Epithelial cell of proximal tubule (primary cell): ENCODE results near the gene C1QTNF8. TPM values are rescaled to one million over a fixed set of nuclear protein-coding genes. Genes with fewer than 3 reads are reported as not detected.

ENCODE experiments used
- DNase-seq: peaks from one replicate; pipeline ENCODE4 v3.0.0-alpha.2; 2011; ENCODE audit warnings: low read depth
- H3K4me3 ChIP-seq: 2 replicates; pipeline ENCODE4 v1.5.1; 2011; ENCODE audit warnings: low read depth, mild to moderate bottlenecking, low read length
- total RNA-seq: library from RNA; depleted of rRNA; stranded (reverse); fragments of >200 nt; gene quantifications from 2 replicates; pipeline ENCODE4 v1.2.3, GENCODE V29; 2015
- TF ChIP-seq, protein P1 (sequence below): conservative IDR thresholded peaks from 2 replicates; pipeline ENCODE4 v1.5.1; 2012; ENCODE audit warnings: low read depth, mild to moderate bottlenecking, low read length

The C1QTNF8 gene
- total RNA-seq, 1 donor from 2014 or later = not detected

GRCh38 chr16:1102921-1103635, 7.0 kb upstream of the C1QTNF8 start:
- TF ChIP-seq, protein P1, sequence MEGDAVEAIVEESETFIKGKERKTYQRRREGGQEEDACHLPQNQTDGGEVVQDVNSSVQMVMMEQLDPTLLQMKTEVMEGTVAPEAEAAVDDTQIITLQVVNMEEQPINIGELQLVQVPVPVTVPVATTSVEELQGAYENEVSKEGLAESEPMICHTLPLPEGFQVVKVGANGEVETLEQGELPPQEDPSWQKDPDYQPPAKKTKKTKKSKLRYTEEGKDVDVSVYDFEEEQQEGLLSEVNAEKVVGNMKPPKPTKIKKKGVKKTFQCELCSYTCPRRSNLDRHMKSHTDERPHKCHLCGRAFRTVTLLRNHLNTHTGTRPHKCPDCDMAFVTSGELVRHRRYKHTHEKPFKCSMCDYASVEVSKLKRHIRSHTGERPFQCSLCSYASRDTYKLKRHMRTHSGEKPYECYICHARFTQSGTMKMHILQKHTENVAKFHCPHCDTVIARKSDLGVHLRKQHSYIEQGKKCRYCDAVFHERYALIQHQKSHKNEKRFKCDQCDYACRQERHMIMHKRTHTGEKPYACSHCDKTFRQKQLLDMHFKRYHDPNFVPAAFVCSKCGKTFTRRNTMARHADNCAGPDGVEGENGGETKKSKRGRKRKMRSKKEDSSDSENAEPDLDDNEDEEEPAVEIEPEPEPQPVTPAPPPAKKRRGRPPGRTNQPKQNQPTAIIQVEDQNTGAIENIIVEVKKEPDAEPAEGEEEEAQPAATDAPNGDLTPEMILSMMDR = peak; percentile 55
- no peak for DNase-seq

GRCh38 chr16:1102333-1102700, 6.3 kb upstream of the C1QTNF8 start:
- no peak for DNase-seq
- H3K4me3 ChIP-seq = no peak overlapping the region
- TF ChIP-seq, protein P1 = no peak

More at GRCh38 chr16:1102921-1103635, 7.0 kb upstream of the C1QTNF8 start:
- no peak overlapping the region for H3K4me3 ChIP-seq

- H3K4me3 ChIP-seq = no peak overlapping the region
- no peak for DNase-seq
- TF ChIP-seq, protein P1 = no peak
Measured at GRCh38 chr16:1101573-1102332, 5.7 kb upstream of the C1QTNF8 start.

DNA sequence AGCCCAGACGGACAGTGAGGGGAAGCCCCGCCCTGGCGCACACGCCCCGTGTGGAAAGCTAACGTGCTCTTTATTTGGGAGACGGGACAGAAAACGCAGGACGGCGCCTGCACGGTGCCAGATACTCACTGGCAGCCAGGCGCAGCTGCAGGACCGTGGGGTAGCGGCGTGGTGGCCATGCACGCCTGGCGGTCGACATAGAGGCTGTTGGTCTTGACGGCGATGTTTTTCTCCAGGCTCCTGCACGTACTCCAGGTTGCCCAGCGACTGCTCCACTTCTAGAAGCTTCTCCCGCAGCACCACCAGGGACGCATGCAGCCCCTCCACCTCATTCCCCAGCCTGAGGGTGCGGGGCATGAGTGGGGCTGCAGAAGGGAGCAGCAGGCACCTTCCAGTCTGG, 5.1 kb upstream of the C1QTNF8 start:
- no peak for DNase-seq
- no peak overlapping the region for H3K4me3 ChIP-seq
- TF ChIP-seq, protein P1 = no peak

- no peak overlapping the region for H3K4me3 ChIP-seq
- no peak for DNase-seq
- TF ChIP-seq, protein P1 = no peak
Measured at GRCh38 chr16:1100084-1100800, 4.2 kb upstream of the C1QTNF8 start.

DNA sequence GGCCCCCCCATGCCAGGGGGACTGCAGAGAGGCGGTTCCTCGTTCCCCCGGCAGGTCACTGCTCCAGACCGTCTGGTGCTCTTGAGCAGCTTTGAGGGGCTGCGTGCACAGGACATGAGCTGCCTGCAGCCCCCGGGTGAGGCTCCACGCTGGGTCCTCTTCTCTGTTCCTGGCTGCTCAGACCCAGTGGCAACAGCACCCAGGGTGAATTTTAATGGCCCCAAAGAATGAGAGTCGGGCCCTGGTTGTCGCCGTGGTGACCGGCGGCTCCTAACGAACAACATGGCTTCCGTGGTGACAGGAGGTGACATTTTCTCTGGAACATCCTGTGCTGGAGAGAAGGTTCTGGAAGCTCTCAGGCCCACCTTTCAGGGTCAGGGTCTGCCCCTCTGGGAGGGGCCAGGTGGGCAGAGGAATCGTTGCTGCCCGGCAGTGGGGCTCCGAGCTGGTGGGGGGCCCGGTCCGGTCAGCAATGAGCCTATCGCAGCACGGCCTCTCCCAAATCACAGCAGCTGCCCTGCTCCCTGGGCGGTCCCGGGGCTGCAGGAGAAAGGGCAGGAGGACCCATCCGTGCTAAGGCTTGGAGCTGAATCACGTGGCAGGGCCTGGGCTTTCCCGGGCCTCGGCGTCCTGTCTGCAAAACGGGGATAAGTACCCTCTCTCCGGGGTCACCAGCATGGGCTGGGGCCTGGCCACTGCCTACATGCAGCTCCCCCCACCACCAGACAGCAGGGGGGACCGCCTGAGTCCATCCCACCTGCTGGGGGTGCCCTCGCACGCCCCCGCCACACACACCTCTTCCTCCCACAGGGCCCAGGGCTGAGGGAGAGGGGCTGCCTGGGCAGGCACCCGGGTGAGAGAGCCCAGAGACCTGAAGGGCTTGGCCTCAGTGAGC, 3.4 kb upstream of the C1QTNF8 start:
- TF ChIP-seq, protein P1 = no peak
- DNase-seq = no peak
- no peak overlapping the region for H3K4me3 ChIP-seq
